Measurements from ENCODE around the gene OR10A2. TPM values are rescaled to one million over a fixed set of nuclear protein-coding genes. Genes with fewer than 3 reads are reported as not detected.

The OR10A2 gene, protein sequence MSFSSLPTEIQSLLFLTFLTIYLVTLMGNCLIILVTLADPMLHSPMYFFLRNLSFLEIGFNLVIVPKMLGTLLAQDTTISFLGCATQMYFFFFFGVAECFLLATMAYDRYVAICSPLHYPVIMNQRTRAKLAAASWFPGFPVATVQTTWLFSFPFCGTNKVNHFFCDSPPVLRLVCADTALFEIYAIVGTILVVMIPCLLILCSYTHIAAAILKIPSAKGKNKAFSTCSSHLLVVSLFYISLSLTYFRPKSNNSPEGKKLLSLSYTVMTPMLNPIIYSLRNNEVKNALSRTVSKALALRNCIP
- total RNA-seq: not detected in 2 replicates

GRCh38 chr11:6862961-6863360 lies at the start of gene OR10A2:
TSS of gene OR10A2 (plus strand) at chr11:6863057. CDS start at chr11:6869755, 6,698 bp downstream.

DNA sequence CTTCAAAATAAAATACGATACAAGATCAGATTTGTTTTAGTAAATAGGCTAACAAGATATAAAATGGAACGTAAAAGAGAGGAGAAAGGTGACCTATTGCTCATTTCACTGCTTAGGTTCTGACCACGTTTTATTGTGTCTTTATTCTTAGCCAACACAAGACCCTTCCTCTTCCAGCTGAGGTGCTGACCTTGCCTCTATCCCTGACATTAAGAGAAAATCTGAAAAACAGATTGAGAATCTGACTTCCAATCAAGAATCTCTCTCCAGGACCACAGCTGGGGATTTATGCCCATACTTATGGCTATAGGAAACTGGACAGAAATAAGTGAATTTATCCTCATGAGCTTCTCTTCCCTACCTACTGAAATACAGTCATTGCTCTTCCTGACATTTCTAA lies 17.5 kb upstream of the OR10A2 start, which contains the start of gene OR10A5:
Gene OR10A5 (plus strand): TSS at position 301 of the 400 bp plus-strand sequence. CDS start 0 bp downstream, at position 301.

DNA sequence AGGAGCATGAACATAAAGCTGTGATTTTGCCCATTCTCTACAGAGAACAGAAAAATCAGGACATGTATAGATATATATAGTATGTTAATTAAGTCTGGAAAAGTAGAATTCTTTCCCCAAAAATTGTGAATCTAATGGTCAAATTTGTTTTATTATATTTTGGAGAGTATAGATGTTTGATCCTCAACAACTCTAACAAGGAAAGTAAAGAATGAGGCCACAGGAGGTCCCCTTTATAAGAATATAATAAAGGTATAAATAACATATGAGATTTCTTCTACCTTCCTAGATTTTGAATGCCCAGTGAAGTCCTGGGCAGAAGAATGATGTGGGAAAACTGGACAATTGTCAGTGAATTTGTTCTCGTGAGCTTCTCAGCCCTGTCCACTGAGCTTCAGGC lies 13.5 kb downstream of the OR10A2 start, which contains the start of gene OR10A4:
Gene OR10A4 (plus strand): TSS at position 301 of the 400 bp plus-strand sequence. CDS start 23 bp downstream, at position 324.

DNA sequence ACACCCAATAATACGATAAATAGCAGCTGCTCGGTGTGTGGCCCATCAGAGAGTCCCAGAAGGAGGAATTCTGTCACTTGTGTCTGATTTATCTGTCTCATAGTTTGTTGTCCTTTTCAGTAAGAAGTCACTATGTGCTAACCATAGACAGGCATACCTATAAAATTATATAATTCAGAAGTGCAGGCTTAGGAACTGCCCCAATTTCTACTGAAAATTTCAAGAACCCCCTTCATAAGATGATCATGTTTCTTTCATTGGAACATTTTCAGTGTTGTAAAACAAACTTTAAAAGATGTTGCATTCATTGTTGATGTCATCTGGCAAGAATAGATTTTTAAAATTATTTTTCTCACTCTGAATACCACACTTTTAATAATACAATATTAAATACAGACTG lies 29.5 kb downstream of the OR10A2 start, which contains the start of gene OR2D2:
Gene OR2D2 (minus strand): TSS at position 101 of the 400 bp plus-strand sequence. CDS start 0 bp downstream, at position 101.

DNA sequence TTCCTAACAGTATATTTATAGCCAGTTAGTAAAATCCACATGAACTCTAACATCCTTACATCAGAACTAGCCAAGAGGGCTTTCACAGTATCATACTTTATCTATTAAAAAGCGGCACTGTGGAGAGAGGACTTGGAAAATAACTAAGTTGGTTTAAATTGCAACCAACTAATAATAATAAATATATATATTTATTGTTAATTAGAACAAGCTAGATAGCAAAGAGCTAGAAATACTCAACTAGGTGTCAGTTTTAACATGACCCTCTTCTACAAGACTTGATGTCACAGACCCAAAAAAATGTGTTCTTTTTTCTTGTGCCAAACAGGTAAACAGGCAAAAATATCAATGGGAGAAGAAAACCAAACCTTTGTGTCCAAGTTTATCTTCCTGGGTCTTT lies 57.8 kb downstream of the OR10A2 start, which contains the start of gene OR2D3:
Gene OR2D3 (plus strand): TSS at position 301 of the 400 bp plus-strand sequence. CDS start 0 bp downstream, at position 301.

Other genes with a start within 250 kb of the OR10A2 start
- 78.6 and 243 TPM in 2 replicates for gene TPP1, start 243.6 kb upstream of the OR10A2 start, total RNA-seq
- gene DCHS1, start 207.2 kb upstream of the OR10A2 start, total RNA-seq: 21.0 and 44.0 TPM in 2 replicates
- gene MRPL17, start 179.7 kb upstream of the OR10A2 start, total RNA-seq: 42.2 and 54.8 TPM in 2 replicates
- gene OR2AG2, start 91.1 kb upstream of the OR10A2 start, total RNA-seq: 1.6 TPM in 1 of 2 replicates, not detected in the other
- gene OR2AG1, start 80.0 kb upstream of the OR10A2 start, total RNA-seq: not detected in 2 replicates
- 0.57 TPM in 1 of 2 replicates, not detected in the other for gene OR6A2, start 63.4 kb upstream of the OR10A2 start, total RNA-seq
- gene OR10A5, start 17.4 kb upstream of the OR10A2 start, total RNA-seq: not detected in 2 replicates
- not detected in 2 replicates for gene OR10A4, start 13.6 kb downstream of the OR10A2 start, total RNA-seq
- gene OR2D2, start 29.4 kb downstream of the OR10A2 start, total RNA-seq: 0.22 and 1.4 TPM in 2 replicates
- not detected in 2 replicates for gene OR2D3, start 57.9 kb downstream of the OR10A2 start, total RNA-seq
- 0.44 and 6.3 TPM in 2 replicates for gene ZNF215, start 63.4 kb downstream of the OR10A2 start, total RNA-seq
- 0.22 and 1.4 TPM in 2 replicates for gene ZNF214, start 157.3 kb downstream of the OR10A2 start, total RNA-seq
- 0.14 TPM in 1 of 2 replicates, not detected in the other for gene NLRP14, start 157.4 kb downstream of the OR10A2 start, total RNA-seq
- not detected in 2 replicates for gene RBMXL2, start 225.9 kb downstream of the OR10A2 start, total RNA-seq

Measured in placental pericyte (primary cell).